Right cardiac atrium (tissue), 5 donors: ENCODE measurements around the gene SYT14. TPM values are rescaled to one million over a fixed set of nuclear protein-coding genes. Genes with fewer than 3 reads are reported as not detected.
"Not testable (repeated sequence)": the region's sequence is repeated elsewhere in the genome, so short reads cannot be mapped to it uniquely, and the experiment has no call there.

Experiments used
- ATAC-seq, 2 donors: fragments of 200-7000 bp; cut with Tn5 transposase; one replicate each; pipeline versions ENCODE4 v1.8.0 to v1.9.1; 2020; ENCODE audit warnings: moderate library complexity in 2 of 2, mild to moderate bottlenecking in 1 of 2
- DNase-seq, 3 donors: peaks; one replicate each; pipeline ENCODE4 v3.0.0-alpha.2; 2020
- H3K27ac ChIP-seq: one replicate; pipeline ENCODE4 v1.5.1; 2013; ENCODE audit warnings: mild to moderate bottlenecking, low read length, control low read depth, moderate library complexity
- H3K27me3 ChIP-seq: one replicate; pipeline ENCODE4 v1.6.1; 2013; ENCODE audit not compliant: control insufficient read depth, insufficient read depth
- H3K4me1 ChIP-seq: one replicate; pipeline ENCODE4 v1.6.1; 2013; ENCODE audit warnings: low read length; ENCODE audit not compliant: control insufficient read depth, insufficient read depth
- H3K4me3 ChIP-seq: one replicate; pipeline ENCODE4 v1.5.1; 2013; ENCODE audit warnings: low read length, control low read depth
- H3K9me3 ChIP-seq: one replicate; pipeline ENCODE4 v1.6.1; 2013; ENCODE audit warnings: low read length; ENCODE audit not compliant: control insufficient read depth
- WGBS: extraction: QIAGEN DNeasy Blood & Tissue Kit; methylation state at CpG from one replicate; pipeline ENCODE4 v1.1.7; 2013; 5-methylcytosine and 5-hydroxymethylcytosine counted together
- intact Hi-C, 4 donors: fragments of 100-400 bp; cut with DNase I; formaldehyde crosslinking; loops; one replicate each; pipeline versions ENCODE4 v1.11.0 to v1.14.0; 2022 to 2023
- polyA plus RNA-seq: library from polyadenylated mRNA; stranded (reverse); fragments of 200-250 nt; gene quantifications from one replicate; pipeline ENCODE4 v1.2.3, GENCODE V29; 2013
- total RNA-seq, 4 donors: library from RNA; stranded (reverse); fragmentation: NEBNext Ultra II Directional; extraction: Animal tissue kit (Norgen Biotek cat#: 25700); gene quantifications; one replicate each; pipeline ENCODE4 v1.2.1, GENCODE V29; 2021
- donor health status: healthy with polysubstance abuse.
- donor health status: DM: no; HTN: yes; CAD: no.
- donor health status: DM: no; HTN: no; CAD: no.
- donor health status: DM: no; HTN: yes; CAD: no; lungs with severe emphysema.
- donor health status: DM: yes; HTN: yes; CAD: no.

SYT14 gene
- total and polyA plus RNA-seq, 5 donors, result under 0.01 to 0.09 TPM; not detected in 3

- intact Hi-C loops, result no loop called here
- H3K27ac ChIP-seq, result no peak overlapping the region
- H3K27me3 ChIP-seq, result peaks cover 2% of the 10 kb centered on the region
- H3K9me3 ChIP-seq, result no peaks in the 10 kb centered on the region
- no peak overlapping the region for H3K4me3 ChIP-seq
- DNase-seq (no peak), ATAC-seq (no peak)
- no peaks in the 10 kb centered on the region for H3K4me1 ChIP-seq
- WGBS, result 88% methylated on average over 6 of the region's 6 CpGs
Observed at GRCh38 chr1:209936125-209936524, 1.9 kb upstream of the SYT14 start.

GRCh38 chr1:209945377-209945776 lies 7.4 kb downstream of the SYT14 start:
- Histone ChIP-seq H3K4me3 (no peak overlapping the region), H3K4me1 (no peaks in the 10 kb centered on the region), H3K27me3 (no peaks in the 10 kb centered on the region), H3K27ac (no peak overlapping the region), H3K9me3 (no peaks in the 10 kb centered on the region)
- ATAC-seq, result no peak
- WGBS, result 76% methylated on average over 2 of the region's 2 CpGs
- intact Hi-C loops, result no loop called here
- no peak for DNase-seq

GRCh38 chr1:209948155-209948554 lies 10.1 kb downstream of the SYT14 start:
- intact Hi-C loops, result no loop called here
- no peak for ATAC-seq
- WGBS, result 80% methylated on average over 3 of the region's 3 CpGs

GRCh38 chr1:209956116-209956515 lies 18.1 kb downstream of the SYT14 start:
- Histone ChIP-seq H3K9me3 (no peaks in the 10 kb centered on the region), H3K27ac (no peak overlapping the region), H3K4me1 (no peaks in the 10 kb centered on the region), H3K4me3 (no peak overlapping the region), H3K27me3 (no peaks in the 10 kb centered on the region)
- no peak for DNase-seq
- 96% methylated on average over 2 of the region's 2 CpGs for WGBS
- intact Hi-C loops, result no loop called here
- no peak for ATAC-seq

More at GRCh38 chr1:209948155-209948554, 10.1 kb downstream of the SYT14 start:
- no peak overlapping the region for H3K27ac ChIP-seq
- H3K4me3 ChIP-seq, result no peak overlapping the region
- H3K9me3 ChIP-seq, result no peaks in the 10 kb centered on the region
- DNase-seq, result no peak
- no peaks in the 10 kb centered on the region for H3K27me3 ChIP-seq
- no peaks in the 10 kb centered on the region for H3K4me1 ChIP-seq

GRCh38 chr1:209959623-209960022 lies 21.6 kb downstream of the SYT14 start:
- 82% methylated on average over 2 of the region's 2 CpGs for WGBS
- Histone ChIP-seq H3K4me3 (no peak overlapping the region), H3K27ac (no peak overlapping the region), H3K27me3 (no peaks in the 10 kb centered on the region), H3K9me3 (no peaks in the 10 kb centered on the region), H3K4me1 (no peaks in the 10 kb centered on the region)
- intact Hi-C loops, result no loop called here
- DNase-seq (no peak), ATAC-seq (no peak)

GRCh38 chr1:209960926-209961325 lies 22.9 kb downstream of the SYT14 start:
- no peaks in the 10 kb centered on the region for H3K4me1 ChIP-seq
- no peaks in the 10 kb centered on the region for H3K27me3 ChIP-seq
- intact Hi-C loops, result no loop called here
- H3K4me3 ChIP-seq, result no peak overlapping the region
- H3K9me3 ChIP-seq, result no peaks in the 10 kb centered on the region
- WGBS, result 59% methylated on average over 2 of the region's 2 CpGs
- DNase-seq, result no peak
- ATAC-seq, result no peak
- no peak overlapping the region for H3K27ac ChIP-seq

- H3K27ac ChIP-seq, result no peak overlapping the region
- H3K4me1 ChIP-seq, result no peaks in the 10 kb centered on the region
- H3K4me3 ChIP-seq, result no peak overlapping the region
- ATAC-seq (no peak), DNase-seq (no peak)
- no peaks in the 10 kb centered on the region for H3K27me3 ChIP-seq
- H3K9me3 ChIP-seq, result no peaks in the 10 kb centered on the region
- intact Hi-C loops, result no loop called here
- WGBS, result 80% methylated on average over 4 of the region's 4 CpGs
Observed at GRCh38 chr1:209962388-209962787, 24.4 kb downstream of the SYT14 start.

GRCh38 chr1:209962856-209963255 lies 24.8 kb downstream of the SYT14 start:
- WGBS, result 71% methylated on average over 1 of the region's 1 CpG
- ATAC-seq, result no peak
- intact Hi-C loops, result no loop called here
- Histone ChIP-seq H3K4me3 (no peak overlapping the region), H3K4me1 (no peaks in the 10 kb centered on the region), H3K9me3 (no peaks in the 10 kb centered on the region), H3K27ac (no peak overlapping the region), H3K27me3 (no peaks in the 10 kb centered on the region)
- no peak for DNase-seq

GRCh38 chr1:209965996-209966395 lies 28.0 kb downstream of the SYT14 start:
- no peaks in the 10 kb centered on the region for H3K9me3 ChIP-seq
- H3K4me3 ChIP-seq, result no peak overlapping the region
- DNase-seq, result no peak
- ATAC-seq, result no peak
- H3K27me3 ChIP-seq, result no peaks in the 10 kb centered on the region
- intact Hi-C loops, result no loop called here
- H3K27ac ChIP-seq, result no peak overlapping the region
- WGBS, result 94% methylated on average over 9 of the region's 9 CpGs
- H3K4me1 ChIP-seq, result no peaks in the 10 kb centered on the region

GRCh38 chr1:209978721-209979120 lies 40.7 kb downstream of the SYT14 start:
- ATAC-seq, H3K27me3 ChIP-seq, DNase-seq, intact Hi-C loops, H3K4me3 ChIP-seq, H3K27ac ChIP-seq, H3K4me1 ChIP-seq, H3K9me3 ChIP-seq: not testable (repeated sequence)
- 86% methylated on average over 14 of the region's 14 CpGs for WGBS

GRCh38 chr1:209983953-209984352 lies 45.9 kb downstream of the SYT14 start:
- Histone ChIP-seq H3K4me3 (no peak overlapping the region), H3K9me3 (peaks cover 3% of the 10 kb centered on the region), H3K27ac (no peak overlapping the region), H3K27me3 (no peaks in the 10 kb centered on the region), H3K4me1 (no peaks in the 10 kb centered on the region)
- ATAC-seq (no peak), DNase-seq (no peak)
- WGBS, result 75% methylated on average over 3 of the region's 3 CpGs
- intact Hi-C loops, result loop anchor here in 2 of 4 donors (10.0 kb wide), 1 partner anchor 119 kb away; no protein-coding TSS in a partner anchor

- ATAC-seq (no peak), DNase-seq (no peak)
- Histone ChIP-seq H3K4me1 (no peaks in the 10 kb centered on the region), H3K27me3 (no peaks in the 10 kb centered on the region), H3K27ac (no peak overlapping the region), H3K4me3 (no peak overlapping the region), H3K9me3 (peaks cover 3% of the 10 kb centered on the region)
- WGBS, result 75% methylated on average over 3 of the region's 3 CpGs
- intact Hi-C loops, result loop anchor here (5.0 to 10.0 kb wide), 2 partner anchors 120 to 123 kb away; no protein-coding TSS in a partner anchor
Observed at GRCh38 chr1:209985002-209985401, 47.0 kb downstream of the SYT14 start.
